Activated CD8-positive, alpha-beta memory T cell treated with anti-CD3 and anti-CD28 coated beads, Interleukin-2, amount 50 U/mL, for 24 hours (primary cell): ENCODE measurements around the gene SBF2.
"Not testable (repeated sequence)": the region's sequence is repeated elsewhere in the genome, so short reads cannot be mapped to it uniquely, and the experiment has no call there.

ENCODE experiments used
- DNase-seq: peaks from one replicate; pipeline ENCODE4 v3.0.0-alpha.2; 2020; ENCODE audit errors: extremely low read depth

Gene SBF2

GRCh38 chr11:10117709-10118351, 176.2 kb downstream of the SBF2 start:
- no peak for DNase-seq

- no peak for DNase-seq
These were observed 177.4 kb downstream of the SBF2 start for GRCh38 chr11:10116588-10116987.

- no peak for DNase-seq
These were observed 179.2 kb downstream of the SBF2 start for GRCh38 chr11:10114593-10115404.

- no peak for DNase-seq
These were observed 180.2 kb downstream of the SBF2 start for GRCh38 chr11:10113852-10114251.

- DNase-seq, result no peak
These were observed 184.2 kb downstream of the SBF2 start for GRCh38 chr11:10109806-10110205.

GRCh38 chr11:10108915-10109680, 184.9 kb downstream of the SBF2 start:
- DNase-seq, result no peak

GRCh38 chr11:10107497-10107896, 186.5 kb downstream of the SBF2 start:
- no peak for DNase-seq

GRCh38 chr11:10097615-10098014, 196.4 kb downstream of the SBF2 start:
- DNase-seq, result no peak

- no peak for DNase-seq
These were observed 197.0 kb downstream of the SBF2 start for GRCh38 chr11:10096987-10097386.

- DNase-seq, result no peak
These were observed 198.4 kb downstream of the SBF2 start for GRCh38 chr11:10095412-10096208.

- no peak for DNase-seq
These were observed 201.6 kb downstream of the SBF2 start for GRCh38 chr11:10092426-10092825.

- DNase-seq, result no peak
These were observed 202.5 kb downstream of the SBF2 start for GRCh38 chr11:10091314-10092045.

GRCh38 chr11:10087923-10088225, 206.1 kb downstream of the SBF2 start:
- DNase-seq, result not testable (repeated sequence)

GRCh38 chr11:10087186-10087922, 206.7 kb downstream of the SBF2 start:
- no peak for DNase-seq

- no peak for DNase-seq
These were observed 213.9 kb downstream of the SBF2 start for GRCh38 chr11:10080138-10080537.

GRCh38 chr11:10076458-10077141, 217.4 kb downstream of the SBF2 start:
- DNase-seq, result no peak

- no peak for DNase-seq
These were observed 218.9 kb downstream of the SBF2 start for GRCh38 chr11:10075141-10075540.

- no peak for DNase-seq
These were observed 221.2 kb downstream of the SBF2 start for GRCh38 chr11:10072841-10073240.

GRCh38 chr11:10072142-10072541, 221.9 kb downstream of the SBF2 start:
- no peak for DNase-seq
